ENCODE results near the gene MAN1A1. TPM values are rescaled to one million over a fixed set of nuclear protein-coding genes. Genes with fewer than 3 reads are reported as not detected.

Gene MAN1A1
- total RNA-seq, 4 donors from 2014 or later, result 6.3 to 92.3 (median 22.4) TPM

DNA sequence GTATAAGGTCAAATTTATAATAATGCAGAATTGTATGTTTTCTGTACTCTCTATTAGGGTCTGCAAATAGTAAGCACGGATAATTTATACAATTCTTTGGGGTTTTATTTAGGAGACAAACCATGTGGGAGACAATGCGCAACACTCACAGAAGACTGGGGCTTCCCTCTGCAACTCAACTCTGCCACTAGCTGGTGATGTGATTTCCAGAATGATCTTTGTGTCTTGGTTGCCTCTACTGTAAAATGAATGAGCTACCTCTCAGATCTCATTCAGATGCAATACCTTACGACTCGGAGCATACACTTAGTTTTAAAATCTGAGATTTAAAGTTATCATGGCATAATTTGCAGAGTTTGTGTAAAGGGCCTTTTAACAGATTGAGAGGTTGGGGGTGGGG lies 6.4 kb downstream of the MAN1A1 start:
- no peak for DNase-seq
- no peaks in the 10 kb centered on the region for H3K36me3 ChIP-seq
- WGBS, 2 donors, result 85 to 89% methylated on average over 4 of the region's 4 CpGs
- H3K4me1 ChIP-seq, result peaks cover 12 to 86% (median 21%) of the 10 kb centered on the region in 3 donors
- no peak overlapping the region for H3K27ac ChIP-seq
- intact Hi-C loops (cut with DNase I), result loop anchor here (10.0 kb wide), 1 partner anchor 198 kb away; no protein-coding TSS in a partner anchor
- TF ChIP-seq, protein P1, sequence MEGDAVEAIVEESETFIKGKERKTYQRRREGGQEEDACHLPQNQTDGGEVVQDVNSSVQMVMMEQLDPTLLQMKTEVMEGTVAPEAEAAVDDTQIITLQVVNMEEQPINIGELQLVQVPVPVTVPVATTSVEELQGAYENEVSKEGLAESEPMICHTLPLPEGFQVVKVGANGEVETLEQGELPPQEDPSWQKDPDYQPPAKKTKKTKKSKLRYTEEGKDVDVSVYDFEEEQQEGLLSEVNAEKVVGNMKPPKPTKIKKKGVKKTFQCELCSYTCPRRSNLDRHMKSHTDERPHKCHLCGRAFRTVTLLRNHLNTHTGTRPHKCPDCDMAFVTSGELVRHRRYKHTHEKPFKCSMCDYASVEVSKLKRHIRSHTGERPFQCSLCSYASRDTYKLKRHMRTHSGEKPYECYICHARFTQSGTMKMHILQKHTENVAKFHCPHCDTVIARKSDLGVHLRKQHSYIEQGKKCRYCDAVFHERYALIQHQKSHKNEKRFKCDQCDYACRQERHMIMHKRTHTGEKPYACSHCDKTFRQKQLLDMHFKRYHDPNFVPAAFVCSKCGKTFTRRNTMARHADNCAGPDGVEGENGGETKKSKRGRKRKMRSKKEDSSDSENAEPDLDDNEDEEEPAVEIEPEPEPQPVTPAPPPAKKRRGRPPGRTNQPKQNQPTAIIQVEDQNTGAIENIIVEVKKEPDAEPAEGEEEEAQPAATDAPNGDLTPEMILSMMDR (IDR thresholded peaks at IDR 0.05), result no peak
- TF ChIP-seq POLR2A (IDR thresholded peaks at IDR 0.05), result no peak
- no peaks in the 10 kb centered on the region for H3K9me3 ChIP-seq
- H3K27me3 ChIP-seq, result no peaks in the 10 kb centered on the region
- peak overlapping the region in 1 of 4 donors; percentile 10 for H3K4me3 ChIP-seq

DNA sequence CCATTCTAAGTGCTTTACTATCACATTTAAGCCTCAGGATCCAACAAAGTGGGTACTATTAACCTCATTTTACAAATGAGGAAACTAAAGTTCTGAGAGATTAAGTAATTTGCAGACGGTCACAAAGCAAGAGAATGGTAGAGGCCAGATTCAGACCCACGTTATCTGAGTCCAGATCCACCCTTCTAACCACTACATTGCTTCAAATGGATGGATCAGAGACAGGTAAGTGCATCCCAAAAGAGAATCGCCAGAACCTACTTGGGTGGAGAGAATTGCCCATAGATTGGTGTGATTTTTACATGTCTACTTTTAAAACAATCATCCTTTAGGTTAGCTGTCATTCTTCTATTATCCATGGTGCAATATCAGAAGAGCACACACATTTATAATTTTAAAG lies 7.1 kb downstream of the MAN1A1 start:
- Histone ChIP-seq H3K36me3 (no peaks in the 10 kb centered on the region), H3K27me3 (no peaks in the 10 kb centered on the region), H3K9me3 (no peaks in the 10 kb centered on the region), H3K4me1 (peaks cover 8 to 82% (median 22%) of the 10 kb centered on the region in 3 donors), H3K4me3 (no peak overlapping the region), H3K27ac (no peak overlapping the region)
- TF ChIP-seq POLR2A (IDR thresholded peaks at IDR 0.05), result no peak
- TF ChIP-seq, protein P1 (IDR thresholded peaks at IDR 0.05), result no peak
- WGBS, 2 donors, result 87 to 95% methylated on average over 3 of the region's 3 CpGs
- intact Hi-C loops (cut with DNase I), result loop anchor here (10.0 kb wide), 1 partner anchor 198 kb away; no protein-coding TSS in a partner anchor
- DNase-seq, result no peak

DNA sequence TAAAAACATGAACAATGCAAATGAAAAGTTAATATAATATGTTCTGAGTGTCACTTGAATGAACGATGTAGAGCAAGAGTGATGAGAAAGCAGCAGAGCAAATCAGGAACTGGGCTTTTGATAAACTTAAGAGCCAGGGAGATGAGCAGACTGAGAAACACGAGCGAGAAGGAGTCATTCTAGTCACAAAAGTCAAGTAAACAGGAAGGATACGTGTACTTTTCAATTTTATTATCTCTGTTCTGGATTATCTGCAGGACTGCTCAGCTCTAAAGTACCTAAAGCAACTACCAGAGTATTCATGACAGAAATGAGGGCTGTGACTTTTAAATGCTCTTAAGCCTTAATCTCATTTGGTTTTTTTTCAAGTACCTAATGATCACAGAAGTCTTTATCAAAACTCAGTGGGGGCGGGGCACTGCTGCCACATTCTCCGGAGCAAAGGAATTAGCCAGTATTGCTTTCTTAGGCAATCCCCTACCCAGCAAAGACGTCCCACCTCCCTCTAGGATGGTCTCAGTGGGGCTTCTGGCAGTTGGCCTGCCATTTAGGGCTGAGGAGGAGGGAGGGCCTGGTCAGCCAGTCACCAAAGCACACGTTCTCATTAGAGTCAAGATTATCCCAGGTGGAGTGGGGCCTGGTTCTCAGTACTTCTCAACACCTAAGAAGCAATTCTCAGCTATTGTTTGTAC lies 8.6 kb downstream of the MAN1A1 start:
- Histone ChIP-seq H3K27me3 (no peaks in the 10 kb centered on the region), H3K27ac (peak overlapping the region in 3 of 4 donors; percentile 4 to 62 (median 9)), H3K4me3 (peak overlapping the region in 2 of 4 donors; percentile 4 to 34), H3K36me3 (no peaks in the 10 kb centered on the region), H3K9me3 (no peaks in the 10 kb centered on the region), H3K4me1 (peaks cover 0 to 83% (median 23%) of the 10 kb centered on the region in 3 donors)
- TF ChIP-seq, protein P1 (IDR thresholded peaks at IDR 0.05), result no peak
- TF ChIP-seq POLR2A (IDR thresholded peaks at IDR 0.05), result no peak
- 64 to 68% methylated on average over 8 of the region's 8 CpGs for WGBS, 2 donors
- no peak for DNase-seq
- intact Hi-C loops (cut with DNase I), result loop anchor here (10.0 kb wide), 1 partner anchor 196 kb away; no protein-coding TSS in a partner anchor

DNA sequence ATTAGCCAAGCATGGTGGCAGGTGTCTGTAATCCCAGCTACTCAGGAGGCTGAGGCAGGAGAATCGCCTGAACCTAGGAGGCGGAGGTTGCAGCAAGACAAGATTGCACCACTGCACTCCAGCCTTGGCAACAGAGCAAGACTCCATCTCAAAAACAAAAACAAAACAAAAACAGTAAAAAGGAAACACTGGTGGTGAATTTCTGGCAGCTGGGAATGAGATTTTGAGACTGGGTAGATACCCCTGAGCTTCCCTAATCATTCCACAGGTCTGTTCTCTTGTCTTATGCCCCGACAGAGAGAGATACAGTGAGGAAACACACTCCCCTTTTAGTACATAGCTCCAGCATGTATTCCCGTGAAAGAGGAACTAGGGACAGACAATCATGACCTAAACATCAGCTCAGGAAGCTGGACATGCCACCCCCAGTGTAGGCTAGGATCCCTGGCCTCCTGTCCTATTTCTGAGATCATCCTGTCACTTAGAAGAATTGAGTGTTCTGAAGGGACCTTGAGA lies 9.6 kb downstream of the MAN1A1 start:
- Histone ChIP-seq H3K9me3 (no peaks in the 10 kb centered on the region), H3K27me3 (no peaks in the 10 kb centered on the region), H3K4me1 (peaks cover 0 to 83% (median 26%) of the 10 kb centered on the region in 3 donors), H3K27ac (peak overlapping the region in 2 of 4 donors; percentile 17 to 62), H3K36me3 (no peaks in the 10 kb centered on the region), H3K4me3 (no peak overlapping the region)
- intact Hi-C loops (cut with DNase I), result loop anchor here (10.0 kb wide), 1 partner anchor 195 kb away; no protein-coding TSS in a partner anchor
- 60 to 81% methylated on average over 4 of the region's 4 CpGs for WGBS, 2 donors
- DNase-seq, result no peak
- TF ChIP-seq, protein P1 (IDR thresholded peaks at IDR 0.05), result no peak
- no peak for TF ChIP-seq POLR2A (IDR thresholded peaks at IDR 0.05)

DNA sequence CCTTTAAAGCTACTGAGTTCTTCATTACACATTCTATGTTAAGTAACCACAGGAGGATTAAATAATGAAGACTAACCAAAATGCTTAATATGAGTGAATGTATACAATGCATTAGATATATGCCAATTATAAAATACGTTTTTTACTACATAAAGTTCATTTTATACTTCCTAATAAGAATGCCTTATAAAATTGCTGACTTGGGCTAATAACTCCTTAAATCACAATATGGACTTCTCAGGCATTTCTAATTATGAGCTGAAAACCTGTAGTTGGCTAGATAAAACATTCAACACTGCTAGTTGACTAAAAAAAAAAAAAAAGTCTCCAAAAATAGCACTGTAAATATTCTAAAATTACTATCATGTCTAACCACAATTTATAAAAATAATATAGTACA lies 11.8 kb downstream of the MAN1A1 start:
- TF ChIP-seq, protein P1 (IDR thresholded peaks at IDR 0.05), result no peak
- TF ChIP-seq POLR2A (IDR thresholded peaks at IDR 0.05), result no peak
- WGBS, 2 donors, result 73 to 83% methylated on average over 1 of the region's 1 CpG
- intact Hi-C loops (cut with DNase I), result no loop called here

More for the DNA sequence above, 11.8 kb downstream of the MAN1A1 start:
- Histone ChIP-seq H3K4me3 (no peak overlapping the region), H3K27me3 (no peaks in the 10 kb centered on the region), H3K9me3 (no peaks in the 10 kb centered on the region), H3K4me1 (peaks cover 0 to 69% (median 25%) of the 10 kb centered on the region in 3 donors), H3K36me3 (no peaks in the 10 kb centered on the region), H3K27ac (no peak overlapping the region)
- no peak for DNase-seq

All from esophagus squamous epithelium (tissue), 5 donors.